Measurements from ENCODE around the gene PPP1R1B.

Gene PPP1R1B

GRCh38 chr17:39600288-39600996, 26.3 kb upstream of the PPP1R1B start:
- no peak for DNase-seq (ENCODE audit: low read depth)

DNA sequence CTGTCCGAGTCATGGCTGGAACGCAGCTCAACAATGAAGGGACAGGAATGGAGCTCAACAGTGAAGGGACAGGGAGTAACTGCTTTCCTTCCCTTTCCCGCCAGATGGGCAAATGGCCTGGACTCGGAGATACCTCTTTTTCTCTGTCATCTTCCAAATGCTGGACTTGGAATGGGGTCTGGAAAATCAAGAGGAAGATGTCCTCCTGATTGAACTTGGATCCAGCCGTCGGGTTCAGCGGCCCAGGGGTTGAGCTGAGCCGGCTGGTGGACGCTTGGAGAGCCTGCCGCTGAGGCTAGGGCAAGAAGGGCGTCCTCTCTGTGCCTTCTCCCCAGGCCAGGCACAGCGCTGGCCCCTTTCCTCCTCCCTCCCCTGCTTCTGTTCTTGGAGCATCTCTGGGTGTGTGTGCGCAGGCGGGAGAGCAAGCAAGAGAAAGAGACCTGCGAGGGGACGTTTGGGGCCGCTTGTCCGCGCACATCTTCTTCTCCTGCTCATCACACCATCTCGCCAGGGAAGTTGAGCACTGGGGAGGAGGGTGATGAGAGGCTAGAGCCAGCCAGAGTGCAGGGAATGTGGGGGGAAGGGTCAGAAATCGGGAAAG, 25.7 kb upstream of the PPP1R1B start:
- DNase-seq (ENCODE audit: low read depth), result no peak

GRCh38 chr17:39601758-39602532, 24.8 kb upstream of the PPP1R1B start:
- no peak for DNase-seq (ENCODE audit: low read depth)

DNA sequence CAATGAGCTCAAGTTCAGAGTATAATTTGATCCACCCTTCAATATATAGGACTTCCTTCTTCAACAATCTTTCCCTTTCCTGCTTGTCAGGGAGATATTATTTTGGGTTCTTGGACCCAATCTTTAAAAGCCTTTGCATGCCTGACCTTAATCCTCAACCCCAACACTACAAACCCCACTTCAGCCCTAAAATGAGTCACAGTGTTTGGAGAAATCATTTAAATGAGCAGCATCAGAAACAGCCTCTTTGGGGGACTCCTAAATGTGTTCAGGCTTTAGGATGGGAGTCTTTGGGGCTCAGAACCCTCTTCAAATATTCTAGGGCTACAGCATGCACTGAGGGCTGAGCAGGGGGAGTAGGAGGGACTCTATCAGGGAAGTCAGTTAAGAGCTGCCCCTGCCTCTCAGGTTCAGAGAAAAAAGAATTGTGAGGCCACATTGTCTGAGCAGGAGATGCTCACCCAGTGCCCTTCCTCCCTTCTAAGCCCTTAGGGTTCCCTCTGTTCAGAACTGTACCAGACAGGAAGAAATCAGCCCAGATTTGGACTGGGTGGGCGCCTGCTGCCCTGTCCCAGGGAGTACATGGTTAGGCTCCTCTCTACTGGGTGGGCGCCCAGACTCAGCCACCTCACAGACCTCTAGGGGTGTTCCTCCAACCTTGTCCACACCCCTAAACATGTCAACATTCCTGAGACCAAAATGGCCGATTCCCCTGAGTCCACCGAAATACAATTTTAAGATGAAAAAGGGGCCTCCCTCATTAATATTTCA, 24.0 kb upstream of the PPP1R1B start:
- DNase-seq (ENCODE audit: low read depth), result no peak

- DNase-seq (ENCODE audit: low read depth), result no peak
These were observed 23.3 kb upstream of the PPP1R1B start for GRCh38 chr17:39603304-39604016.

DNA sequence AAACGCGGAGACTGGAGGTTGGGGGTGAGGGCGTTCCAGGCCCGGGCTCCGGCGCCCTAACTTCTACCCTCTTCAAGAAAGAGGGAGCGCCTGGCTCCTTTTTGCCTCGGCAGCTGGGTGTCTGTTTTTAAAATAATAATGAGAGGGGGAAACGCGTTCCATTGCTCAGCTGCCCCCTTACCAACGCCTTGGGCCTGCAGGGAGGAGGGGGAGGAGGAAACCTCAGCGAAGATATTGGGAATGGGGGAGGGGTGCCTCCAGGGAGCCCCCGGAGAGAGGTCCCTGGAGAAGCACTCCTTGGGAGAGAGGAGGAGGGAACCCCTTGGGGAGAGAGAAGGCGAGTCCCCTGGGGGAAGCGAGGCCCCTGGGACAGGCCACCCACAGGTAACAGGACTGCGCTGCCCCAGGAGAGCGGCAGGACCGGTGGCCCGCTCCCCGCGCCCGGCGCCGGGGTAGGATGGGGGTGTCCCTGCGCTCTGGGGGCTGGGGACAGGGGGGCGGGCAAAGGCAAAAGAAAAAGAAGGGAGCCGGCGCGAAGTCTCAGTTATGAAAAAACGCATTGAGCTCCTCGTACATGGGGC, 21.8 kb upstream of the PPP1R1B start:
- no peak for DNase-seq (ENCODE audit: low read depth)

DNA sequence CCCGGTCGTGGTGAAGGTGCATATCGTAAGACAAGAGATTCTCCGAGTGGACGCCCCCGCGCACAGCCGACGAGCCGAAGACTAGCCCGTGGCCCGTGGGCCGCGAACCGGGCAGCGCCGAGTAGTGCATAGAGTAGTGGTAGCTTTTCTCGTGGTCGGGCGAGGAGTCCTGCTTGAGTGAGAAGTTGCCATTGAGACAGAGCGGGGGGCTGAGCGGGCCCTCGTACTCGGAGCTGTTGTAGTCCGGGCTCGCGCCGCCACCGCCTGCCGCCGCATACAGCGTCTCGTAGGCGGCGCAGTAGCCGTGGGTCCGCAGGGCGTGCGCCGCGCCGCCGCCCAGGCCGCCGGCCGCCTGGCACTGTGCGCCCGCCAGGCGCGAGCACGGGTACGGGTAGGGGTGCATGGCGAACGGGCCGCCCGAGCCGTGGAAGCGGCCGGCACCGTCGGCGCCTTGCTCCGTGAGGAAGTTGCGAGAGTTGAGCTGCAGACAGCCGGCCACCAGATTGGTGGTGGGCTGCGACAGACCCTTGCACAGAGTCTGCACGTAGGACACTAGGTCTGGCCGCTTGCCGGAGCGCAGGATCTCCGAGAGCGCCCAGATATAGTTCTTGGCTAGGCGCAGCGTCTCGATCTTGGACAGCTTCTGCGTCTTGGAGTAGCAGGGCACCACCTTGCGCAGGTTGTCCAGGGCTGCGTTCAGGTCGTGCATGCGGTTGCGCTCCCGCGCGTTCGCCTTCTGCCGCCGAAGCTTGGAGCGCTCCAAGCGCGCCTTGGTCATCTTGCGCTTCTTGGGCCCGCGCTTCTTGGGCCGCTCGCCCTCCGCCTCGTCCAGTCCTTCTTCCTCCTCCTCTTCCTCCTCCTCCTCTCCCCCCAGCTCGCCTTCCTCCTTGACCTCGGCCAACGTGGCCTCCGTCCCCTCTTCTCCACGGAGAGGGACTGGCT, 21.0 kb upstream of the PPP1R1B start:
- no peak for DNase-seq (ENCODE audit: low read depth)

DNA sequence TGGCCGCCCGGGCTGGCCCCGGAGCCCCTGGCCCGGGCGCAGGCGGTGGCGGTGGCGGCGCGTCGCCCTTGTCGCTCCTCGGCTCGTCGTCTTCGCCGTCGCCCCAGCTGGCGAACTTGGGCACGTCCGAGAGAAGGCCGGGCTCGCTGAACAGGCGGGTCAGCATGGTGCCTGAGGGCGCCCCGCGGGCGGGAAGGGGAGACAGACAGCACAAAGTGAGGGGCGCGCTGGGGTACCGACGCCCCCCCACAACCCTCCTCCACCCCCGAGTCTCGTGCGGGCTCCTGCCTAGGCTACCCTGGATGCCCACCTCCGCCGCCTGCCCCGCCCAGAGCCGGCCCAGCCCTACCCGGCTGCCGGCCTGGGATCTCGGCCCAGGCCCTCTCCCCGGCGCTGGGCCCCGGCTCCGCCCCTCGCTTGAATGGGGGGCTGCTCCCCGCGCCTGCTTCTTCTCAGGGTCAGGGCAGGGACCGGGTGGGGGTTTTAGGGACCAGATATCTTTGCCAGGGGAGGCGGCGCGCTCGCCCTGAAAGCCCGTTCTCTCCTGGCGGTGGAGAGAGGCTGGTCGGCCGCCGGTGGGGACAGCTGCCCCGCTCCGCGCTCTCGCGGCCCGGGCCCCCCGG, 20.2 kb upstream of the PPP1R1B start:
- DNase-seq (ENCODE audit: low read depth), result no peak

DNA sequence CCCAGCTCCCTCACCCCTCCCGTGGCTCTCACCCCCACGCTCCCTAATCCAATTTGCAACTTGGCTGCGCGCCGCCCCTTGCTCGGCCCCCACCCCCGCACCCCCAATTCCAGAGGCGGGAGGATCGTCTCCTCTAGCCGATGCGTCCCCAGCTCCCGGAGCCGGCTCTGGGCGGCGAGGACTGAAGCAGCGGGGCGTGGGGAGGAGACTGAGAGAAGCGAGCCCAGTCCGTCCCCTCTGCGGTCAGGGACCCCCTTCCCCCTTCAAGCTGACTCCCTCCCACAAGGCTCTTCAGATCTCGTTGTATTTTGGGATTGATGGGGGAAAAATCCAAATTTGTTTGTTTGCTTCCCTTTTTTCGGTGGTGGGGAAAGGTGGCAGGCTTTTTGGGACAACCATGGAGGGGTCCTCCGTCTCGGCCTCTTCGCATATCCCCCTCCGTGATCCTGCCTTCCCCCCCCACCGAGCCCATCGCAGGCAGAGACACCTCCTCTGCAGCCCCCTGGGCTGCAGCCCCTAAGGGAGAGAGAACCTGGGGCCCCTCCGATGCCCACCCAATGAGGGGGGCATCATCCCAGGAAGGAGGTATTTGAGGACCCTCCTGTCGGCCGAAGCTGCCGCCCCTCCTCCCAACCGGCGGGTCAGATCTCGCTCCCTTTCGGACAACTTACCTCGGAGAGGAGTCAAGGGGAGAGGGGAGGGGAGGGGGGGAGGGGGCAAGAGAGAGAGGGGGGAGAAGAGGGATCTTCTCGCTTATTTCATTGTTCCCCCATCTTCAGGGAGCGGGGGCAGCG, 19.5 kb upstream of the PPP1R1B start:
- no peak for DNase-seq (ENCODE audit: low read depth)

DNA sequence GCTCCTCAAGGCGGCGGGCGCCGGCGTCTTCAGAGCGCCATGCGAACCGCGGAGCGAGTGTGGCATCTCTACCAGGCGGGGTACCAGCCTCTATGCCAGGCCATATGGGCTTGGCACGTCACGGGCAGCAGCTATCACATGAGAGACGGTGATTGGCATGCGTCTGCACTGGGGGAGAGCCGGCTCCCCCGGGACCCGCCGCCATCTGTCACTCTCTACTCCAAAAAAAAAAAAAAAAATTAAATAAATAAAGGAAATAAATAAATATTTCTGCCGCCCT, 19.0 kb upstream of the PPP1R1B start, which contains the start of gene NEUROD2:
Gene NEUROD2, minus strand, starts transcription at position 70 of the 280 bp plus-strand sequence. CDS start 1,321 bp downstream, outside the sequence.
- DNase-seq (ENCODE audit: low read depth), result no peak

GRCh38 chr17:39608142-39608981, 18.4 kb upstream of the PPP1R1B start:
- no peak for DNase-seq (ENCODE audit: low read depth)

GRCh38 chr17:39609416-39610025, 17.2 kb upstream of the PPP1R1B start:
- DNase-seq (ENCODE audit: low read depth), result no peak

- no peak for DNase-seq (ENCODE audit: low read depth)
These were observed 15.2 kb upstream of the PPP1R1B start for GRCh38 chr17:39611401-39612112.

DNA sequence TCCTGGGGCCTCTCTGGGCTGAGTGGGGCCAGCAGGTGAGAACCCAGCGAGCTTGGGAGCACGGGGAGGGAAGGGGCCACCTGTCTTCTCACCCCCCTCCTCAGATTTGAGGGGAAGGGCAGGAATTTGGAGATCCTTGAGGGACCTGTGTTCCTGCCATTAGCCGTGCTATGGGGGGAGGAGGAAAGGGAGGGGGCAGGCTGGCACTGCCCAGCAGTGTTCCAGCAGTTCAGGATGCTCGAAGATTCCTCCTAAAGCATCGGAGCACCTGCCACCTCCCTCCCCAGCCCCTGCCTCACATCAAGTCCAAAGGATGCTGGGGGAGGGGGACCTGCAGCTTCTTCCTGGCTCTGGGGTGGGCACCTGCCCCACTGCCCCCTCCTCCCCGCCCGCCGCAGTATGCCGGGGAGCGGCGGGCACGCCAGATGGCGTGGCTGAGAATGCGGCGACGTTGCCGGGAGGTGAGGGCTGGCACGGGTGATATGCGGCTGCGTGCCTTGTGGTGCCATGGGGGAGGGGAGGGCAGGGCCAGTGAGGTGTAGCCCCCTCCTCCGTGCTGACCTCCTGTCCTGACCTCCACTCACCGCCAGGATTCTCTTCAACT, 14.4 kb upstream of the PPP1R1B start:
- no peak for DNase-seq (ENCODE audit: low read depth)

- DNase-seq (ENCODE audit: low read depth), result no peak
These were observed 13.8 kb upstream of the PPP1R1B start for GRCh38 chr17:39612935-39613464.

- DNase-seq (ENCODE audit: low read depth), result no peak
These were observed 12.1 kb upstream of the PPP1R1B start for GRCh38 chr17:39614545-39615157.

Data from iris pigment epithelial cell (primary cell).